Measurements from ENCODE around the gene ZMAT3. TPM values are rescaled to one million over a fixed set of nuclear protein-coding genes. Genes with fewer than 3 reads are reported as not detected.

ZMAT3 gene
- total RNA-seq, 1 donor from 2014 or later: 49.3 TPM

DNA sequence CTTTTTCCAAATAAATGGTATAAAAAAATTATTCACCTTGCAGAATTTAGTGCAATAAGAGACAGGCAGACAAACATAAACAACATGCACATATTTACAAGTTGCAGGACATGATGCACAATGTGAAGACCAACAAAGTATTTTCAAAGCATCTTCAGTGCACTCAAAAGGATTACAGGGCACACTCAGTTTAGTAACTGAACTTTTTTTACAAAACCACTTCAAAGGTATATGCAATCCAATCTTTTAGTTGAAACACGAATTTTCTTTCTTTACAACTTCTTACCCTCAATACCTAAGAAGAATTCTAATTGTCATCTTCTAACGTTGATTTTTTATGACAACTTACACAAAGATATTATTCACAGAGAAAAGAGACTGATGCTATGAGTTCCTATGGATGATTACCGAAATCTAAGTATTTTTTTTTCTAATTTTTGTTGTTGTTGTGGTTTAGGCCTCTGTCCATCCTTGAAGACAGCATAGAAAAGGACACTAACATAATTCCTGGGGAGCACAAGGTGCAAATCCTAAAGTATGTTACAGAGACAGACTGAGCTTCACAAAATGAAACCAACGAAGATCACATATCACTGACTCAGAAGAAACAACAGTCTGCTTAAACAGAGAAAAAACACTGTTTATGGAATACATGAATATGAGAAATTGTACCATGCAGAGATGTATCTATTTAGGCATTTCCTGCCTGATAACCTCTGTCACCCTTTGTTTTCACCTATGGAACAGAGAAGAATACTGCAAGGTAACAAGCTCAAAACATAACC lies 50.3 kb downstream of the ZMAT3 start:
- TF ChIP-seq, protein P1, sequence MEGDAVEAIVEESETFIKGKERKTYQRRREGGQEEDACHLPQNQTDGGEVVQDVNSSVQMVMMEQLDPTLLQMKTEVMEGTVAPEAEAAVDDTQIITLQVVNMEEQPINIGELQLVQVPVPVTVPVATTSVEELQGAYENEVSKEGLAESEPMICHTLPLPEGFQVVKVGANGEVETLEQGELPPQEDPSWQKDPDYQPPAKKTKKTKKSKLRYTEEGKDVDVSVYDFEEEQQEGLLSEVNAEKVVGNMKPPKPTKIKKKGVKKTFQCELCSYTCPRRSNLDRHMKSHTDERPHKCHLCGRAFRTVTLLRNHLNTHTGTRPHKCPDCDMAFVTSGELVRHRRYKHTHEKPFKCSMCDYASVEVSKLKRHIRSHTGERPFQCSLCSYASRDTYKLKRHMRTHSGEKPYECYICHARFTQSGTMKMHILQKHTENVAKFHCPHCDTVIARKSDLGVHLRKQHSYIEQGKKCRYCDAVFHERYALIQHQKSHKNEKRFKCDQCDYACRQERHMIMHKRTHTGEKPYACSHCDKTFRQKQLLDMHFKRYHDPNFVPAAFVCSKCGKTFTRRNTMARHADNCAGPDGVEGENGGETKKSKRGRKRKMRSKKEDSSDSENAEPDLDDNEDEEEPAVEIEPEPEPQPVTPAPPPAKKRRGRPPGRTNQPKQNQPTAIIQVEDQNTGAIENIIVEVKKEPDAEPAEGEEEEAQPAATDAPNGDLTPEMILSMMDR (IDR thresholded peaks at IDR 0.05; ENCODE audit: insufficient read depth, low read length, poor library complexity, severe bottlenecking): no peak
- no peak overlapping the region for H3K4me3 ChIP-seq (ENCODE audit: low read depth, low read length)
- no peaks in the 10 kb centered on the region for H3K36me3 ChIP-seq (ENCODE audit: control insufficient read depth, insufficient read depth, low read length)
- H3K27me3 ChIP-seq (ENCODE audit: control insufficient read depth, insufficient read depth, low read length): no peaks in the 10 kb centered on the region
- no peak for DNase-seq (ENCODE audit: low read depth)

- DNase-seq (ENCODE audit: low read depth): no peak
- TF ChIP-seq, protein P1 (IDR thresholded peaks at IDR 0.05; ENCODE audit: insufficient read depth, low read length, poor library complexity, severe bottlenecking): no peak
- Histone ChIP-seq H3K36me3 (ENCODE audit: control insufficient read depth, insufficient read depth, low read length) (no peaks in the 10 kb centered on the region), H3K4me3 (ENCODE audit: low read depth, low read length) (no peak overlapping the region), H3K27me3 (ENCODE audit: control insufficient read depth, insufficient read depth, low read length) (no peaks in the 10 kb centered on the region)
Observed at GRCh38 chr3:179020112-179020511, 51.5 kb downstream of the ZMAT3 start.

GRCh38 chr3:179018808-179019207 lies 52.8 kb downstream of the ZMAT3 start:
- Histone ChIP-seq H3K27me3 (ENCODE audit: control insufficient read depth, insufficient read depth, low read length) (no peaks in the 10 kb centered on the region), H3K36me3 (ENCODE audit: control insufficient read depth, insufficient read depth, low read length) (no peaks in the 10 kb centered on the region), H3K4me3 (ENCODE audit: low read depth, low read length) (no peak overlapping the region)
- TF ChIP-seq, protein P1 (IDR thresholded peaks at IDR 0.05; ENCODE audit: insufficient read depth, low read length, poor library complexity, severe bottlenecking): no peak
- DNase-seq (ENCODE audit: low read depth): no peak

DNA sequence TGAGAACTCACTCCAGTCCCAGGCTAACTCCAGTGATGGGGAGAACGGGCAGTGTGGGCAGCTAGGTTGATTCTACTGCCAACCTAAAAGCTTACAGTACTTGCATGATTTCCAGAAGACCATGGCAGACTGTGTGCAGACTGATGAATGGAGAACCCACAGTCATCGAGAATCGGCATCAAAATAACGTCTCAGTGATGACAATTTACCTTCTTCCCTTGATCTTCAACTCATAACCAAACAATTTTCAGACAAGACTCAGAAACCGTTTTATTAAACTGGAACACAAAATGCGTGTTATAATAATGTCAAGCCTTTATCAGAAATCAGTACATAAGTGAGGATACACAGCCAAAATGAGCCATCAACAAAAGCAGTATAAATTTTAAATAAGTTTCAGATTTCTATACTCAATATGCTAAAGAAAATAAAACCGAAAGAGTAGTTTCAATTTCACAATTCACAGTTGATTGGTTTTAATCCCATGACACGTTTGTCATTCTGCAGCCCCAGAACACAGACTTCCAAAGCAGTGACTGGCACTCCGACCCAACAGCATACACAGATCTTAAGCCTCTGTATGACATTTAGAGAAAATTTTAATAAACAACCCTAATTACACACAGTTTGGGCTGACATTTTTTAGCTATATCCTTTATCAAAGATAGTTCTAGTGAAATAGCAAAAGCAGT lies 54.5 kb downstream of the ZMAT3 start:
- no peaks in the 10 kb centered on the region for H3K36me3 ChIP-seq (ENCODE audit: control insufficient read depth, insufficient read depth, low read length)
- DNase-seq (ENCODE audit: low read depth): no peak
- H3K27me3 ChIP-seq (ENCODE audit: control insufficient read depth, insufficient read depth, low read length): no peaks in the 10 kb centered on the region
- TF ChIP-seq, protein P1 (IDR thresholded peaks at IDR 0.05; ENCODE audit: insufficient read depth, low read length, poor library complexity, severe bottlenecking): no peak
- H3K4me3 ChIP-seq (ENCODE audit: low read depth, low read length): no peak overlapping the region

GRCh38 chr3:179015551-179016020 lies 56.0 kb downstream of the ZMAT3 start:
- H3K27me3 ChIP-seq (ENCODE audit: control insufficient read depth, insufficient read depth, low read length): no peaks in the 10 kb centered on the region
- no peaks in the 10 kb centered on the region for H3K36me3 ChIP-seq (ENCODE audit: control insufficient read depth, insufficient read depth, low read length)
- no peak overlapping the region for H3K4me3 ChIP-seq (ENCODE audit: low read depth, low read length)
- TF ChIP-seq, protein P1 (IDR thresholded peaks at IDR 0.05; ENCODE audit: insufficient read depth, low read length, poor library complexity, severe bottlenecking): peak; percentile 65
- DNase-seq (ENCODE audit: low read depth): peak; percentile 29
